Panc1 (cell line): ENCODE data around the gene KMT2B. TPM values are rescaled to one million over a fixed set of nuclear protein-coding genes. Genes with fewer than 3 reads are reported as not detected.

ENCODE experiments used
- ATAC-seq: fragments of 200-7000 bp; cut with Tn5 transposase; 2 replicates; pipeline ENCODE4 v1.9.1; 2020; ENCODE audit warnings: mild to moderate bottlenecking, moderate library complexity
- BruUV-seq: library from RNA; stranded (reverse); fragments of 400-500 nt; replicated peaks from 2 replicates; lab custom pipeline; 2021; lab: Mats Ljungman, UMichigan
- CTCF ChIA-PET: fragments of 300-600 bp; sonication (Branson Sonifier 250); formaldehyde crosslinking; loops from one replicate; lab custom pipeline; 2022; ENCODE audit warnings: antibody characterized with exemption; lab: Charles Lee
- POLR2A ChIA-PET: fragments of 300-600 bp; sonication (Branson Sonifier 250); formaldehyde crosslinking; loops from one replicate; lab custom pipeline; 2022; ENCODE audit warnings: antibody characterized with exemption; lab: Charles Lee
- DNase-seq: peaks from one replicate; pipeline ENCODE4 v3.0.0-alpha.2; 2010; ENCODE audit warnings: low read depth, low spot score
- H3K27ac ChIP-seq: 2 replicates; pipeline ENCODE4 v1.5.1; 2011; ENCODE audit warnings: mild to moderate bottlenecking, low read length, inconsistent platforms
- H3K27me3 ChIP-seq: fragments of 200-500 bp; sonication (Bioruptor generic); 2 replicates; pipeline ENCODE4 v1.6.0; 2014; ENCODE audit warnings: low read length, inconsistent platforms; ENCODE audit not compliant: control insufficient read depth, insufficient read depth
- H3K36me3 ChIP-seq: fragments of 200-500 bp; sonication (Bioruptor generic); 2 replicates; pipeline ENCODE4 v1.5.1; 2014; ENCODE audit warnings: inconsistent platforms, mild to moderate bottlenecking, low read length, moderate library complexity; ENCODE audit not compliant: control insufficient read depth, insufficient read depth
- H3K4me1 ChIP-seq: 2 replicates; pipeline ENCODE4 v1.5.1; 2011; ENCODE audit warnings: inconsistent platforms, mild to moderate bottlenecking, low read length, moderate library complexity; ENCODE audit not compliant: control insufficient read depth, insufficient read depth
- H3K4me3 ChIP-seq, 2 experiments: 2 replicates each; pipeline ENCODE4 v1.5.1; 2011 to 2012; ENCODE audit warnings: low read depth in 2 of 2, low read length in 2 of 2, mild to moderate bottlenecking in 2 of 2, inconsistent platforms in 1 of 2, moderate library complexity in 1 of 2
- H3K9me3 ChIP-seq: fragments of 200-500 bp; sonication (Bioruptor generic); 2 replicates; pipeline ENCODE4 v1.5.1; 2014; ENCODE audit warnings: low read depth, mild to moderate bottlenecking, inconsistent platforms, low read length, moderate library complexity; ENCODE audit not compliant: control insufficient read depth, insufficient read depth
- POLR2AphosphoS5 ChIP-seq: IDR thresholded peaks from 2 replicates; pipeline ENCODE4 v1.6.1; 2012; ENCODE audit warnings: mild to moderate bottlenecking, low read depth, low read length, moderate library complexity
- REST ChIP-seq, 2 experiments: IDR thresholded peaks; 2 replicates each; pipeline ENCODE4 v1.6.1; 2011 to 2012; ENCODE audit warnings: low read depth in 2 of 2, control low read depth in 1 of 2, low read length in 1 of 2, mild to moderate bottlenecking in 1 of 2, moderate library complexity in 1 of 2; ENCODE audit not compliant: insufficient read depth in 1 of 2
- SIN3A ChIP-seq: IDR thresholded peaks from 2 replicates; pipeline ENCODE4 v1.6.1; 2012; ENCODE audit warnings: low read depth, mild to moderate bottlenecking, low read length, moderate library complexity, borderline replicate concordance; ENCODE audit not compliant: insufficient read depth
- TCF7L2 ChIP-seq: IDR thresholded peaks from 2 replicates; pipeline ENCODE4 v1.6.1; 2011; ENCODE audit warnings: mild to moderate bottlenecking, low read depth, low read length, inconsistent platforms
- in situ Hi-C: cut with HindIII; loops from 2 replicates; pipeline ENCODE4 v1.10.0; 2016; ENCODE audit warnings: low sequenced_read_pairs, low pct_unique_long_range_greater_than_20kb
- intact Hi-C: fragments of 100-400 bp; cut with micrococcal nuclease; formaldehyde crosslinking; loops from one replicate; pipeline ENCODE4 v1.10.0; 2022; ENCODE audit not compliant: unreplicated experiment
- total RNA-seq: library from RNA; stranded (reverse); gene quantifications from one replicate; pipeline ENCODE4 v1.2.1, GENCODE V29; 2021; ENCODE audit not compliant: unreplicated experiment
- TF ChIP-seq, protein P1 (sequence below): fragments of 450-650 bp; IDR thresholded peaks from 2 replicates; pipeline ENCODE4 v1.5.1; 2017; ENCODE audit warnings: mild to moderate bottlenecking

Gene KMT2B
- total RNA-seq, 1 experiment from 2014 or later, result 68.8 TPM

DNA sequence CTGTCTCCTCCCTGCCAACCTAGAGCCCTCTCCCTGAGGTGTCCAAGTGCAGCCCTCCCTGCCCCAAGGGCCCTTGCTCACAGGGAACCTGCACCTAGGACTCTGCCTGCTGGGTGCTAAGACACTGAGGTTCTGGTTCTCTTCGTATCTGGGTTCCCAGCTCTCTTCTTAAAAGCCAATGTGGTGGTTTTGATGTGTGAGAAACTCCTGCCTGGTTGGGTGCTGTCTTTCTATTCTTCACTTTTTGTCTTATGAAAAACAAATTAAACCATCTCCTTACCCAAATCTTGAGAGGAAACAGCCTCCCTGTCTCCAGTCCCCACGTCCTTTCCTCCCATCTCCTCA lies 4.3 kb upstream of the KMT2B start:
- ChIA-PET CTCF (interaction anchor here (0.7 kb wide), 1 partner anchor 188 kb away, joined by 3 read pairs; no protein-coding TSS in a partner anchor), POLR2A (interaction anchor here (0.6 kb wide), 1 partner anchor 11 kb away, joined by 7 read pairs; no protein-coding TSS in a partner anchor)
- Histone ChIP-seq H3K4me3 (no peak overlapping the region), H3K4me1 (peaks cover 12% of the 10 kb centered on the region), H3K27ac (no peak overlapping the region), H3K36me3 (no peaks in the 10 kb centered on the region; the same call in 1 of the 2 replicates), H3K27me3 (no peaks in the 10 kb centered on the region), H3K9me3 (no peaks in the 10 kb centered on the region)
- TF ChIP-seq, protein P1, sequence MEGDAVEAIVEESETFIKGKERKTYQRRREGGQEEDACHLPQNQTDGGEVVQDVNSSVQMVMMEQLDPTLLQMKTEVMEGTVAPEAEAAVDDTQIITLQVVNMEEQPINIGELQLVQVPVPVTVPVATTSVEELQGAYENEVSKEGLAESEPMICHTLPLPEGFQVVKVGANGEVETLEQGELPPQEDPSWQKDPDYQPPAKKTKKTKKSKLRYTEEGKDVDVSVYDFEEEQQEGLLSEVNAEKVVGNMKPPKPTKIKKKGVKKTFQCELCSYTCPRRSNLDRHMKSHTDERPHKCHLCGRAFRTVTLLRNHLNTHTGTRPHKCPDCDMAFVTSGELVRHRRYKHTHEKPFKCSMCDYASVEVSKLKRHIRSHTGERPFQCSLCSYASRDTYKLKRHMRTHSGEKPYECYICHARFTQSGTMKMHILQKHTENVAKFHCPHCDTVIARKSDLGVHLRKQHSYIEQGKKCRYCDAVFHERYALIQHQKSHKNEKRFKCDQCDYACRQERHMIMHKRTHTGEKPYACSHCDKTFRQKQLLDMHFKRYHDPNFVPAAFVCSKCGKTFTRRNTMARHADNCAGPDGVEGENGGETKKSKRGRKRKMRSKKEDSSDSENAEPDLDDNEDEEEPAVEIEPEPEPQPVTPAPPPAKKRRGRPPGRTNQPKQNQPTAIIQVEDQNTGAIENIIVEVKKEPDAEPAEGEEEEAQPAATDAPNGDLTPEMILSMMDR, result no peak
- TF ChIP-seq REST (IDR thresholded peaks at IDR 0.05; ENCODE audit: insufficient read depth in 1 of 2, low read depth in 2 of 2, low read length in 1 of 2), result no peak
- TF ChIP-seq SIN3A, result no peak
- TF ChIP-seq POLR2AphosphoS5, result no peak
- no peak for TF ChIP-seq TCF7L2
- in situ Hi-C loops (no loop called here), intact Hi-C loops (loop anchor here (10.0 kb wide), 1 partner anchor 159 kb away; no protein-coding TSS in a partner anchor)
- DNase-seq (no peak), ATAC-seq (no peak)
- BruUV-seq, result no TSS peak

- Histone ChIP-seq H3K27me3 (no peaks in the 10 kb centered on the region), H3K27ac (no peak overlapping the region), H3K4me3 (no peak overlapping the region), H3K36me3 (no peaks in the 10 kb centered on the region; the same call in 1 of the 2 replicates), H3K9me3 (no peaks in the 10 kb centered on the region), H3K4me1 (peaks cover 13% of the 10 kb centered on the region)
- DNase-seq (no peak), ATAC-seq (no peak)
- POLR2A ChIA-PET, result interaction anchor here (0.6 kb wide), 1 partner anchor 12 kb away, joined by 7 read pairs; no protein-coding TSS in a partner anchor
- no peak for TF ChIP-seq POLR2AphosphoS5
- no peak for TF ChIP-seq TCF7L2
- TF ChIP-seq, protein P1, result no peak
- TF ChIP-seq REST (IDR thresholded peaks at IDR 0.05; ENCODE audit: insufficient read depth in 1 of 2, low read depth in 2 of 2, low read length in 1 of 2), result no peak
- no peak for TF ChIP-seq SIN3A
- CTCF ChIA-PET, result interaction anchor here (0.7 to 0.8 kb wide), 2 partner anchors 20 to 188 kb away, joined by 3 read pairs; no protein-coding TSS in a partner anchor
- intact Hi-C loops, result loop anchor here (10.0 kb wide), 1 partner anchor 159 kb away; no protein-coding TSS in a partner anchor
- BruUV-seq, result TSS peak; percentile 58
- in situ Hi-C loops, result no loop called here
Measured at GRCh38 chr19:35713904-35714495, 3.8 kb upstream of the KMT2B start.
